Ovary (tissue), 9 donors: ENCODE results near the gene DDX56. TPM values are rescaled to one million over a fixed set of nuclear protein-coding genes. Genes with fewer than 3 reads are reported as not detected.

Source experiments
- DNase-seq, 5 donors: peaks; one replicate each; pipeline ENCODE4 v3.0.0-alpha.2; 2019 to 2020
- H3K27ac ChIP-seq, 2 donors: fragments of 200-600 bp; one replicate each; pipeline versions ENCODE4 v1.5.1 to v1.8.0; 2019 to 2022
- H3K27me3 ChIP-seq: fragments of 200-600 bp; one replicate; pipeline ENCODE4 v1.8.0; 2022
- H3K36me3 ChIP-seq: fragments of 200-600 bp; sonication (generic); one replicate; pipeline ENCODE4 v1.5.1; 2019
- H3K4me1 ChIP-seq: one replicate; pipeline ENCODE4 v1.8.1; 2013; ENCODE audit warnings: mild to moderate bottlenecking, moderate library complexity; ENCODE audit not compliant: insufficient read depth
- H3K4me3 ChIP-seq: fragments of 200-600 bp; sonication (generic); one replicate; pipeline ENCODE4 v1.5.1; 2017
- H3K9me3 ChIP-seq, 2 donors: fragments of 200-600 bp in 1 of 2; sonication (generic) in 1 of 2; one replicate each; pipeline versions ENCODE4 v1.5.1 to v1.8.1; 2013 to 2019; ENCODE audit warnings: mild to moderate bottlenecking in 1 of 2, moderate library complexity in 1 of 2
- CTCF ChIP-seq, 3 donors: fragments of 450-650 bp in 2 of 3; fragments of 200-600 bp in 1 of 3; IDR thresholded peaks; one replicate each; pipeline versions ENCODE4 v1.5.1 to v1.8.0; 2016 to 2022; ENCODE audit warnings: antibody characterized with exemption in 3 of 3, mild to moderate bottlenecking in 1 of 3
- EP300 ChIP-seq: sonication (generic); formaldehyde crosslinking; IDR thresholded peaks from one replicate; pipeline ENCODE4 v1.6.1; 2017; ENCODE audit warnings: antibody characterized with exemption
- POLR2A ChIP-seq: fragments of 450-650 bp; IDR thresholded peaks from one replicate; pipeline ENCODE4 v1.6.1; 2017; ENCODE audit warnings: antibody characterized with exemption, mild to moderate bottlenecking, moderate library complexity
- WGBS, 3 donors: extraction: QIAGEN DNeasy Blood & Tissue Kit in 1 of 3; methylation state at CpG; one replicate each; pipeline versions ENCODE4 v1.1.5 to v1.1.7; 2013 to 2017; 5-methylcytosine and 5-hydroxymethylcytosine counted together
- intact Hi-C, 4 donors: fragments of 100-400 bp; cut with DNase I; formaldehyde crosslinking; loops; one replicate each; pipeline versions ENCODE4 v1.11.0 to v1.15.1; 2022 to 2023
- polyA plus RNA-seq, 2 donors: library from polyadenylated mRNA; stranded (reverse); fragments of 200-250 nt in 1 of 2; fragments of 350-450 nt in 1 of 2; fragmentation: Illumina TruSeq in 1 of 2; extraction: RNeasy Lipid Tissue Mini Kit (QIAGEN cat#74804) in 1 of 2; gene quantifications; one replicate each; pipeline ENCODE4 v1.2.3, GENCODE V29; 2013 to 2014
- total RNA-seq, 7 donors: library from RNA; depleted of rRNA in 2 of 7; stranded (reverse); fragments of >200 nt in 2 of 7; fragmentation: NEBNext Ultra II Directional in 3 of 7; extraction: Animal tissue kit (Norgen Biotek cat#: 25700) in 3 of 7; gene quantifications; one replicate each; pipeline versions ENCODE4 v1.1.0 to v1.2.4, GENCODE V29; 2016 to 2023
- donor health status: DM: no; HTN: no; CAD: no; lungs with moderate emphysema.
- donor health status: DM: no; HTN: no; CAD: no.
- donor health status: Bipolar disorder and iron deficiency.
- donor health status: DM: yes; HTN: yes; CAD: no.
- donor health status: DM: no; HTN: no; CAD: no.
- donor health status: DM: yes; HTN: yes; CAD: no.

Gene DDX56
- total and polyA plus RNA-seq, 9 donors, result 33.6 to 78.4 (median 51.5) TPM

GRCh38 chr7:44607141-44608068 lies 33.7 kb upstream of the DDX56 start:
- WGBS, 3 donors, result 43 to 44% (median 44%) methylated on average over 35 of the region's 35 CpGs
- Histone ChIP-seq H3K36me3 (no peaks in the 10 kb centered on the region), H3K4me1 (peaks cover 2% of the 10 kb centered on the region), H3K4me3 (peak overlapping the region; percentile 87), H3K9me3 (no peaks in the 10 kb centered on the region), H3K27me3 (no peaks in the 10 kb centered on the region), H3K27ac (peak overlapping the region; percentile 42 to 98)
- no peak for DNase-seq
- intact Hi-C loops, result loop anchor here in 1 of 4 donors (2.0 to 10.0 kb wide), 2 partner anchors 141 to 377 kb away; partner anchors contain the start of gene ZMIZ2
- no peak for TF ChIP-seq POLR2A
- TF ChIP-seq EP300, result no peak
- no peak for TF ChIP-seq CTCF (IDR thresholded peaks at IDR 0.05)

GRCh38 chr7:44606341-44607140 lies 32.8 kb upstream of the DDX56 start, which contains the start of gene OGDH:
TSS of gene OGDH (plus strand) at chr7:44606627. CDS start at chr7:44624344, 17,717 bp downstream.
- WGBS, 3 donors, result 0 to 1% (median 1%) methylated on average over 70 to 93 of the region's 93 CpGs
- intact Hi-C loops, result loop anchor here in 1 of 4 donors (1.0 to 10.0 kb wide), 3 partner anchors 142 to 378 kb away; partner anchors contain the start of gene ZMIZ2
- TF ChIP-seq EP300, result peak; percentile 83
- TF ChIP-seq POLR2A, result peak; percentile 97
- peak in 1 of 3 donors; percentile 49 for TF ChIP-seq CTCF (IDR thresholded peaks at IDR 0.05)

GRCh38 chr7:44604941-44605340 lies 31.2 kb upstream of the DDX56 start:
- no peaks in the 10 kb centered on the region for H3K27me3 ChIP-seq
- no peaks in the 10 kb centered on the region for H3K9me3 ChIP-seq
- no peaks in the 10 kb centered on the region for H3K36me3 ChIP-seq
- peaks cover 2% of the 10 kb centered on the region for H3K4me1 ChIP-seq
- WGBS, 3 donors, result 81 to 85% (median 83%) methylated on average over 2 of the region's 2 CpGs
- intact Hi-C loops, result loop anchor here in 1 of 4 donors (10.0 kb wide), 1 partner anchor 380 kb away; no protein-coding TSS in a partner anchor
- no peak overlapping the region for H3K4me3 ChIP-seq
- no peak for DNase-seq
- H3K27ac ChIP-seq, result no peak overlapping the region
- TF ChIP-seq EP300, result no peak
- TF ChIP-seq POLR2A, result no peak
- TF ChIP-seq CTCF (IDR thresholded peaks at IDR 0.05), result no peak

More at GRCh38 chr7:44606341-44607140, 32.8 kb upstream of the DDX56 start, which contains the start of gene OGDH:
- peaks cover 2% of the 10 kb centered on the region for H3K4me1 ChIP-seq
- H3K27me3 ChIP-seq, result no peaks in the 10 kb centered on the region
- no peaks in the 10 kb centered on the region for H3K9me3 ChIP-seq
- peak; percentile 99 for DNase-seq
- H3K4me3 ChIP-seq, result peak within 1 kb of the TSS; percentile 87
- H3K36me3 ChIP-seq, result no peaks in the 10 kb centered on the region
- H3K27ac ChIP-seq, result peak within 1 kb of the TSS; percentile 95 to 98

- no peak overlapping the region for H3K27ac ChIP-seq
- no peaks in the 10 kb centered on the region for H3K27me3 ChIP-seq
- no peak for DNase-seq
- TF ChIP-seq POLR2A (no peak), CTCF (IDR thresholded peaks at IDR 0.05) (no peak), EP300 (no peak)
- intact Hi-C loops, result loop anchor here in 1 of 4 donors (10.0 kb wide), 1 partner anchor 382 kb away; no protein-coding TSS in a partner anchor
- no peaks in the 10 kb centered on the region for H3K36me3 ChIP-seq
- peaks cover 2% of the 10 kb centered on the region for H3K4me1 ChIP-seq
- H3K9me3 ChIP-seq, result no peaks in the 10 kb centered on the region
- no peak overlapping the region for H3K4me3 ChIP-seq
- 63 to 77% (median 70%) methylated on average over 6 of the region's 6 CpGs for WGBS, 3 donors
These were observed 29.5 kb upstream of the DDX56 start for GRCh38 chr7:44603193-44603592.
